ENCODE data around the gene PSMG4.
"Not testable (repeated sequence)": the region's sequence is repeated elsewhere in the genome, so short reads cannot be mapped to it uniquely, and the experiment has no call there.

The PSMG4 gene

GRCh38 chr6:3230256-3230882 lies 28.4 kb upstream of the PSMG4 start:
- no peak for DNase-seq (ENCODE audit: low read depth in 1 of 2, low spot score in 1 of 2)

DNA sequence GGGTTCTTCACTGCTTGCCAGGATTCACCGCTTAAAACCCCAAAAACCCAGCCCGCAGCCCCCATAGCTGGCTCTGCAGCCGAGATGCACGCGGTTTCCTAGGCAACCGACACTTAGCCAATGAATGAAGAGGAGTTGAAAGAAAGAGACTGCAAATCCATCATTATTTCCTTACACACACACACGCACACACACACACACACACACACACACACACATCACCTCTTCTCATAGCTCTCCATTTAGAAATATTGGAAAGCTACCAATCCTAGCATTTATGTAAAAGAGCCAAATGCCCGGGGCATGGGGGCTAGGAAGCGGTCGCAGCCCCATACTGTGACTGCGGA lies 27.9 kb upstream of the PSMG4 start:
- DNase-seq (ENCODE audit: low read depth in 1 of 2, low spot score in 1 of 2) = no peak

DNA sequence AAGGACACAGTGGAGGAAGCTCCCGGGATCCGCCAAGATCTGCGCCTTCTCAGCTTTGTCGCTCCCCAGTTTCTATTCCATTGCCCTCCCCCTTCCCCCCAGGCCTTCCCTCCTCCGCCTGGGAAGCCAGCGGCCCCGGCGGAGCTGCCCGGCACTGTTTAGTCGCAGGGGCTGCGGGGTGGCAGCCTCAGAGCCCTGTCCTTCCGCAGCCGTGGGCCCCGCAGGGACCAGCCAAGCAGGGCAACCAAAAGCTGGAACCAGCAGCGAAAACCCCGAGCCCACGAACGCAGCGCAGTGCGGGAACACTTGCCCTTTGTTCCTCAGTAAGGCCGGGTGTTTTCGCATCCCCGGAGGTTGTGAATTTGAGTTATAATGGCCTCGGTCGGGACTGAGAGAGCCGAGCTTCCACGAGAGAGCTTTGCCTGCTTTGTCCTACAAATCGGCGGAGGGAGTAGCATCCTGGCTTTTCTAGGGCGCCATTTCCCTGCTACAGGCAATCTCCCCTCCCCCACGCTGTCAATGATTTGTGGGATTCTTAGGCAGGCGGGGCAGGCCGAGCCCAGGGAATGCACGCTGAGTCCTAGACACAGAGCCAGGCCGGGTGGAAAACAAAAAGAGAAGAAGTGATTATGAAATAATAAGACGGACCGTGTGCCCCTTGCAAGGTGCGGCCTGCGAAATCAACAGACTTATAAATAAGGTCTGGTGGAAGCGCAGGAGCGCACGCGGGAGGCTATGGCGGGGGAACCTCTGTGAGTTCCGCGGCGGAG lies 27.3 kb upstream of the PSMG4 start:
- no peak for DNase-seq (ENCODE audit: low read depth in 1 of 2, low spot score in 1 of 2)

DNA sequence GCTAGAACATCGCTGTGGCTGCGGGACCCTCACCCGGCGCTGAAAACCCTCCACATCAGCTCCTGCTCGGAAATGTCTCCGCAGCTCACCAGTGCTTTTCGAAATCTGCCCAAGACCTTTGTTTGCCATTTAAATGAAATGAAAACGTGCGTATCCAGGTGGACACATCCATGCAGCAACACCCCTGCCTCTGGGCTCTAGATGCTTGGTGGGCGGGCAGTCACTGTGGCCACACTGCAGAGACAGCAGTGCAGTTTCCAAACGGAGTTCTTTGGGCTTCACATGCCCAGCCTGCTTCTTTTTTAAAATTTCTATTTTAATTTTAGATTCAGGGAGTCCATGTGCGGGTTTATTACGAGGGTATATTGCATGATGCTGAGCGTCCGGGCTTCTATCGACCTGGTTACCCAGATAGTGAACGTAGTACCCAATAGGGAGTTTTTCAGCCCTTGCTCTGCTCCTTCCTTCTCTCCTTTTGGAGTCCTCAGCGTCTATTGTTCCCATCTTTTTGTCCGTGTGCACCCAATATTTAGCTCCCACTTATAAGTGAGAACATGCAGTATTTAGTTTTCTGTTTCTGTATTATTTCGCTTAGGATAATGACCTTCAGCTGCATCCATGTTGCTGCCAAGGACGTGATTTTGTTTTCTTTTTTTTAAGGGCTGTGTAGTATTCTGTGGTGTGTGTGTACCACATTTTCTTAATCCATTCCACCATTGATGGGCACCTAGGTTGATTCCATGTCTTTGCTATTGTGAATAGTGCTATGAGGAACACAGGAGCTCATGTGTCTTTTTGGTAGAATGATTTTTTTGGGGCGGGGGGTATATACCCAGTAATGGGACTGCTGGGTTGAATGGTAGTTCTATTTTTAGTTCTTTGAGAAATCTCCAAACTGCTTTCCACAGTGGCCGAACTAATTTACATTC lies 26.5 kb upstream of the PSMG4 start:
- no peak for DNase-seq (ENCODE audit: low read depth in 1 of 2, low spot score in 1 of 2)

DNA sequence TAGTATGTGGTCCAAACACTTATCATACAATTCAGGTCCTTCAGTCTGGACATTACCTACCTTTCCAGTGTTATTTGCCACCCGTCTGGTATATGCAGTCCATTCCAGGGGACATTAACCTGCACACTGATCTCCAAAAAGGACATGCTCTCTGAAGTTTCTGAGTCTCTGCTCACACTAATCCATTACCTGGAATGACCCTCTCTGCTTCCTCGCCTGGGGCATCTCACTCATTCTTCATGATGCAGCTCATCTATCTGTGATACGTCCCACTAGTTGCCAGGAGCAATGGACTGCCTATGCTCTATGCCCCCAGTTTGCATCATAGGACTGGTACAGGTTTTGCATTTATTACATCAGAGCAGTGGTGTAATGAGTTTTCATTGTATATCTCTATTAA lies 25.4 kb upstream of the PSMG4 start:
- DNase-seq (ENCODE audit: low read depth in 1 of 2, low spot score in 1 of 2) = no peak

DNA sequence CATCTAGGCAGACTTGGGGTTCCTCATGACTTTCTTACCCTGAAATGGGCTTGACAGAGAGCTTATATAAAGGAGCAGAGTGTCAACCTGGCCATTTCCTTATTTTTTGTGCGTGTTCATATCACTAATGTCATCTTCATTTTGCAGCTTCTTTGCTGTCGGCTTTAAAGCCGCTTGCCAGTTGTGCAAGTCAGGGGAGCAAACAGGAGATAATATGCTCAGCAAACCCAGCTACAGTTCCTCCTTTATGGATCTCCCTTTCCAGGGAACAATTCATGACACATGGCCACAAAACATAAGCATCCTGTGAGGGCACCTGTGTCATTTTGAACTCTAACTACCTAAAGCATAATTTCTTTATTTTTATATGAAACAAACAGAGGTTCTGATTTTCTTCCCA lies 24.8 kb upstream of the PSMG4 start:
- no peak for DNase-seq (ENCODE audit: low read depth in 1 of 2, low spot score in 1 of 2)

- no peak for DNase-seq (ENCODE audit: low read depth in 1 of 2, low spot score in 1 of 2)
These were observed 23.3 kb upstream of the PSMG4 start for GRCh38 chr6:3235486-3235885.

DNA sequence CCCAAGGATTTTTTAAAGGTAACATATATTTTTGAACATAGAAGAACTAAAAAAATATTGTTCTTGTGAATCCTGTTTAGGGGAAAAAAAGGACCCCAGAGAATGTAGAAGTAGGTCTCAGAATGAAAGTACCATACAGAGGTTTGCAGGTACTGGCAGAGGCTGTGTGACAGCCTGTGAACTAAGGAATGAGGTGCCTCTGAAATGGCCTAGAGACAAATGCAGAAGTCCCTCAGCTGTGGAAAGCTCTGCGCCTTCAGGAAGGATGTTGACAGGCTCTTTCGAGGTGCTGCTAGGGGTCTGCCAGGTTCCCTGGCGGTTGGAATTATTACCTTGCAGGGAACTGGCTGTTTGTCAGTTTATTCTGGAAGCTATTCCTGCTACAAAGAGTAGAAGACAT lies 22.7 kb upstream of the PSMG4 start:
- no peak for DNase-seq (ENCODE audit: low read depth in 1 of 2, low spot score in 1 of 2)

- no peak for DNase-seq (ENCODE audit: low read depth in 1 of 2, low spot score in 1 of 2)
These were observed 20.7 kb upstream of the PSMG4 start for GRCh38 chr6:3237761-3238662.

DNA sequence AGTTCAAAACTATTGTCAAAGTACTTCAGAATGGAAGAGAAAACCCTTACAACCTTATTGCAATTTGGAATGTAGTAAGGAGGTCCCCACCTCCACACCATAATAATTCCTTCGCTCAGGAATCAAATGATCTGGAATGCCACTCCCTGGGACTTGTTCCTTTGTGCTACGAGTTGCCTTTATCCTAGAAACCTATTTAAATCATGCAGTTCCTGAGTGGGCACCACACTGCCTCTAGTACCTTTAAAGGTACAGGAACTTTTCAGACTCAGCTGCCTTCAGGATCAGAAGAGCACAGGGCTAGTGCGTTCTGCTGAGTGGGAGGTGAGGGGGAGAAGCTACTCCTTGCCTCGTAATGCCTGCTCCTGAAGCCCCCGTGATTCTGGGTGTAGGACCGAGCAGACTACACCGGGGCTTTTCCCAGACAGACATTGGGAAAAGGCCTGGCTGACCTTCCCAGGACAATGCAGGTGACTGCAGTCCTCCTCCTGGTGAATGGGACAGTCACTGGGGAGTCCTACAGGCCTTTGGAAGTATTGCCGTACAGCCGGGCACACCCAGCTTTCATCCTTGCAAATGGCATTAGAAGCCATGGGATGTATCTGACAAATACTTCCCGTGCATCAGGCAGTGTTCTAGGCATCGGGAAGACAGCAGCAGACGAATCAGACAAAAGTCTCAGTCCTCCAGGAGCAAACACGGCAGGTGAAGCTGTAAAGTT lies 19.5 kb upstream of the PSMG4 start:
- DNase-seq (ENCODE audit: low read depth in 1 of 2, low spot score in 1 of 2) = no peak

DNA sequence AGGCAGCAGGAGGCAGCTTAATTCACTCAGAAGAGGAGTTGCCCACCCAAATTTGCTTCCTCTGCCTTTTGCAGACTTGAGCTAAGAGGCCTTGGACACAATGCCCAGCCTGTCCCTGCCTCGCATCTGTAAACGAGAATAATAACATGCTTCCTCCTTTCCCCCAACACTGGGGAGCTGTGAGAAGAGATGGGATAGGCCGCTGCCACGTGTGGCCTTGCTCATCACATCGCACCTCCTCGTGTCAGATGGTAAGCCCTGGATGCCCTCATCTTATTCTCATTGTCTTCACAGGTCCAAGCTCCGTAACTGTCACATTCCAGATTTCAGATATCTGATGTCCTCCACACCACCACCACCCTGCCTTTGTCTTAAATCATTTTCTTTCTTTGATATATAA lies 18.2 kb upstream of the PSMG4 start:
- DNase-seq (ENCODE audit: low read depth in 1 of 2, low spot score in 1 of 2) = no peak

GRCh38 chr6:3241745-3242144 lies 17.0 kb upstream of the PSMG4 start:
- DNase-seq (ENCODE audit: low read depth in 1 of 2, low spot score in 1 of 2) = not testable (repeated sequence)

DNA sequence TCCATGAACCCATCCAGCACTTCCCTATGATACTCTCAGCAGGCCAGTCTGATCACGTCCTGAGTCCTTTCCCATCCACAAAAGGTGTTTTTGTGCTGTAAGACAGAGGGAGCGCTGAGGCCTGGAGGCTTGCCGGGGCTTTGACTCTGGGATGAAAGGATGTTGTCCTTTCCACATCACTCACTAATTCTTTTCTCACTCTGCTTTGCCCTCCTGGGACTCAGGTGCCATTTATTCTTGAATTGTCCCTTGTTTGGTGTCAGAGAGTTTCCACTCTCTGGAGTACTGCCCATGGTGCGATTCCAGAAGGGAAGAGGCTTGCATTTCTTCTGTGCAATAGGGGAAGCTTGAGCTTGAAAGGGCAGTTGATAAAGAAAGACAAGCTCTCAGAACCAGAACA lies 16.0 kb upstream of the PSMG4 start:
- no peak for DNase-seq (ENCODE audit: low read depth in 1 of 2, low spot score in 1 of 2)

DNA sequence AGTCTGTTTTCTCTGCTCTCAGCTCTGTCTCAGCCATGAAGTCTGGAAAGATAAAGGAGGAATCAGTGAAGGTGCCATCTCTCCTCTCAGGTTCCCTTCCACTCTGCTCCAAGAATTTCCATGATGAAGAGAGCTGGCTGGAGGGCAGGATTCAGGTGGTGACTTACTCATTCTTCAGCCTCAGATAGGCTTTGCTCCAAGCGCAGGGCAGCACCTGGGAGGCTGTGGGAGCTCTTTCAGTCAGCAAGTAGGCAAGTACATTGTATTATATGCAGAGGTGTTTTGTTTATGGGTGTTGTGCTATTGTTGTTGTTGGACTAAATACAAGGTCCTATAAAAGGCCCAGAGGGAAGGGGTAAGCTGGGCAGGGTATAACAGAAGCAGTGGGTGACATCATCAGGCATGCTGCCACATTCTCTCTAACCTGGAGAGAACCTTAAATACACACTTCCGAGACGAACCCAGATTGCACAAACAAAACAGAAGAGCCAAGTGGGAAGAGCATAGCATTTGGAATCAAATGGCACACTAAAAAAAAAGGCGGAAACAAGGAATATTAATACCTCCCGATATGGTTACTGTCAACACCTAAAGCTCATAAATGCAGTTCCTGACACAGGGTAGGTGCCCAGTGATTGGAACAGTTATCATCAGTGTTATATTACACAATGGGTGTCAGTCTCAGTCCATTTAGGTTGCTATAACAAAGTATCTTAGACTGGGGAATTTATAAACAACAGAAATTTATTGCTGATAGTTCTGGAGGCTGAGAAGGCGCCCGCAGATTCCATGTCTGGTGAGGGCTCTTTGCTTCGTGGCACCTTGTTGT lies 14.5 kb upstream of the PSMG4 start:
- DNase-seq (ENCODE audit: low read depth in 1 of 2, low spot score in 1 of 2) = no peak

GRCh38 chr6:3244832-3245161 lies 13.9 kb upstream of the PSMG4 start:
- not testable (repeated sequence) for DNase-seq (ENCODE audit: low read depth in 1 of 2, low spot score in 1 of 2)

DNA sequence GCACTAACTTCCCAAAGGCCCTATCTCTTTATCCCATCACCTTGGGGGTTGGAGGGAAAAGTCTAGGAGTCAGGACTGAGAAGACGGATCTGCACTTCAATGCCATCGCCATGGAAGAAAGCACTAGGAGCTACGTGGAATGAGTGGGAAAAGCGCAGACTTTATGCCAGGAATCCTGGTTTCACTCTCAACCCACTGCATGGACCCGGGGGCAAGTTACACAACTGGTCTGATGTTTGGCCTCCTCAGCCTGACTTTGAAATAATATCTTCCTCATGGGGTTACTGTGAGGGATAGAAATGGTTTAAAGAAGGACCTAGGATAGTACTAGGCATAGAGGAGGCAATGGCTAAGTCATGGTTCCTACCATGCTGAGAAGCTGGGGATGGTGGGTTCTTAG lies 13.5 kb upstream of the PSMG4 start:
- DNase-seq (ENCODE audit: low read depth in 1 of 2, low spot score in 1 of 2) = no peak

GRCh38 chr6:3247255-3248146 lies 11.2 kb upstream of the PSMG4 start:
- DNase-seq (ENCODE audit: low read depth in 1 of 2, low spot score in 1 of 2) = no peak

- no peak for DNase-seq (ENCODE audit: low read depth in 1 of 2, low spot score in 1 of 2)
These were observed 8.9 kb upstream of the PSMG4 start for GRCh38 chr6:3249821-3250220.

DNA sequence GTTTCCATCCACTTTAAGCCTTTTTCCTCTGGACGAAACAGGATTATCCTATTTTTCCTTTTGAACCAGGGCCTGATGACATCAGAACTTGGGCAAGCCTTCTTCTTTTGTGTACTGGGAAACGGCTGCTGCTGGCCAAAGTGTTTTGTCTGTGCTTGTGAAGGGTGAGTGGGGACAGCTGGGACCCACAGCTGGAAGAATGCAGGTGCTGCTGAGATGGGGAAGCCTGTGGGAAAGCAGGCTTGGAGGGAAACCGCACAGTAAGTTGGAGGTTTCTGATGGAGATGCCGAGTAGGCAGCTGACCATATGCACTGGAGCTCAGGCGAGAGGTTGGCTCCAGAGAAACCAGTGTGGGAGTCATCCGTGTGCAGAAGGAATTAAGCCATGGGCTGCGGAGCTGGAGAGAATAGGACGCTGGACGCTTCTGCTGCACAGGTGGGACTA lies 8.5 kb upstream of the PSMG4 start:
- no peak for DNase-seq (ENCODE audit: low read depth in 1 of 2, low spot score in 1 of 2)

Data from stimulated activated CD4-positive, alpha-beta T cell treated with anti-CD3 and anti-CD28 coated beads, Interleukin-15, amount 100 ng/mL, for 1 hour (primary cell).